GM23338 (cell line): ENCODE results near the gene UBE2A. TPM values are rescaled to one million over a fixed set of nuclear protein-coding genes. Genes with fewer than 3 reads are reported as not detected.

Source experiments
- ATAC-seq: fragments of 200-7000 bp; cut with Tn5 transposase; 3 replicates; pipeline ENCODE4 v1.9.1; 2020
- DNase-seq: peaks from one replicate; pipeline ENCODE4 v3.0.0-alpha.2; 2015; ENCODE audit warnings: low spot score
- H2AFZ ChIP-seq: fragments of 200-600 bp; sonication (generic); 2 replicates; pipeline ENCODE4 v1.8.0; 2016; ENCODE audit warnings: antibody characterized with exemption, mild to moderate bottlenecking, moderate library complexity
- H3F3A ChIP-seq: fragments of 200-600 bp; sonication (generic); replicated peaks from 2 replicates; pipeline ENCODE4 v1.8.0; 2017; ENCODE audit warnings: antibody characterized with exemption, mixed run types, low read depth
- H3K27ac ChIP-seq: fragments of 200-600 bp; sonication (generic); 2 replicates; pipeline ENCODE4 v1.6.1; 2016; ENCODE audit warnings: low read depth
- H3K27me3 ChIP-seq: fragments of 200-600 bp; sonication (generic); 2 replicates; pipeline ENCODE4 v1.8.0; 2016; ENCODE audit warnings: mild to moderate bottlenecking, mixed run types, moderate library complexity; ENCODE audit not compliant: insufficient read depth
- H3K36me3 ChIP-seq: fragments of 200-600 bp; sonication (generic); 2 replicates; pipeline ENCODE4 v1.8.0; 2016; ENCODE audit warnings: mild to moderate bottlenecking; ENCODE audit not compliant: insufficient read depth
- H3K4me1 ChIP-seq: fragments of 200-600 bp; sonication (generic); 2 replicates; pipeline ENCODE4 v1.8.0; 2016; ENCODE audit warnings: mild to moderate bottlenecking, moderate library complexity; ENCODE audit not compliant: insufficient read depth
- H3K4me2 ChIP-seq: fragments of 200-600 bp; sonication (generic); 2 replicates; pipeline ENCODE4 v1.7.1; 2017; ENCODE audit warnings: mixed run types
- H3K4me3 ChIP-seq: fragments of 200-600 bp; sonication (generic); 2 replicates; pipeline ENCODE4 v1.6.1; 2016; ENCODE audit warnings: mixed run types
- H3K79me2 ChIP-seq: fragments of 200-600 bp; sonication (generic); replicated peaks from 2 replicates; pipeline ENCODE4 v1.8.0; 2017; ENCODE audit warnings: mild to moderate bottlenecking; ENCODE audit not compliant: insufficient read depth
- H3K9me2 ChIP-seq: fragments of 200-600 bp; sonication (generic); 2 replicates; pipeline ENCODE4 v1.8.0; 2017; ENCODE audit not compliant: insufficient read depth
- H4K20me1 ChIP-seq: fragments of 200-600 bp; sonication (generic); replicated peaks from 2 replicates; pipeline ENCODE4 v1.8.0; 2017; ENCODE audit warnings: mild to moderate bottlenecking; ENCODE audit not compliant: insufficient read depth
- H3K27ac Mint-ChIP-seq: 2 replicates; pipeline ENCODE4 v1.8.0; 2020; ENCODE audit warnings: inconsistent platforms, mild to moderate bottlenecking, moderate library complexity, mixed read lengths
- H3K27me3 Mint-ChIP-seq: 3 replicates; pipeline ENCODE4 v1.8.0; 2022; ENCODE audit warnings: low read depth, mild to moderate bottlenecking, moderate library complexity, mixed read lengths, inconsistent platforms; ENCODE audit not compliant: insufficient read depth, poor library complexity
- H3K36me3 Mint-ChIP-seq: 3 replicates; pipeline ENCODE4 v1.8.0; 2021; ENCODE audit warnings: low read depth, mild to moderate bottlenecking, inconsistent platforms, moderate library complexity, mixed read lengths
- H3K4me1 Mint-ChIP-seq: 3 replicates; pipeline ENCODE4 v1.8.0; 2020; ENCODE audit warnings: mild to moderate bottlenecking, inconsistent platforms, mixed read lengths
- H3K4me3 Mint-ChIP-seq: 3 replicates; pipeline ENCODE4 v1.8.0; 2021; ENCODE audit warnings: moderate library complexity, mild to moderate bottlenecking, inconsistent platforms, mixed read lengths
- H3K9me3 Mint-ChIP-seq: 3 replicates; pipeline ENCODE4 v1.8.0; 2020; ENCODE audit warnings: moderate library complexity, mild to moderate bottlenecking, inconsistent platforms, mixed read lengths
- CTCF ChIP-seq, 2 experiments: fragments of 200-600 bp in 1 of 2; sonication (generic) in 1 of 2; conservative IDR thresholded peaks; 2 replicates each; pipeline versions ENCODE4 v1.5.1 to v1.6.1; 2016 to 2017; ENCODE audit warnings: antibody characterized with exemption in 2 of 2, low read depth in 2 of 2, mild to moderate bottlenecking in 2 of 2, moderate library complexity in 1 of 2
- EZH2phosphoT487 ChIP-seq: fragments of 200-600 bp; sonication (generic); IDR thresholded peaks from one replicate; pipeline ENCODE4 v1.8.1; 2018; ENCODE audit warnings: antibody characterized with exemption; ENCODE audit not compliant: unreplicated experiment
- POLR2AphosphoS5 ChIP-seq: IDR thresholded peaks from 2 replicates; pipeline ENCODE4 v1.6.1; 2016; ENCODE audit warnings: antibody characterized with exemption, low read depth
- STAT1 ChIP-seq: IDR thresholded peaks from one replicate; pipeline ENCODE4 v1.6.1; 2016; ENCODE audit warnings: antibody characterized with exemption; ENCODE audit not compliant: unreplicated experiment
- ZNF331 ChIP-seq: fragments of 250-450 bp; sonication (Bioruptor Pico); IDR thresholded peaks from 2 replicates; pipeline ENCODE4 v1.5.0; 2020; ENCODE audit warnings: low read depth, mild to moderate bottlenecking, moderate library complexity
- ZNF462 ChIP-seq: fragments of 250-450 bp; sonication (Bioruptor Pico); IDR thresholded peaks from 2 replicates; pipeline ENCODE4 v1.5.0; 2020; ENCODE audit warnings: mild to moderate bottlenecking, moderate library complexity
- polyA plus RNA-seq: library from polyadenylated mRNA; unstranded; fragments of >200 nt; fragmentation: Nextera tagmentation; extraction: Ambion mirVana; gene quantifications from 2 replicates; pipeline ENCODE4 v1.2.1, GENCODE V29; 2016
- total RNA-seq: library from RNA; depleted of rRNA; stranded (reverse); fragments of >200 nt; shearing (Covaris generic); gene quantifications from 2 replicates; pipeline ENCODE4 v1.2.3, GENCODE V29; 2014

Gene UBE2A
- total and polyA plus RNA-seq, 2 experiments from 2014 or later, result 38.6 to 75.9 TPM

- no peak for TF ChIP-seq ZNF462 (CRISPR knock-in tag)
Measured at GRCh38 chrX:119607018-119607389, 32.6 kb downstream of the UBE2A start (continued).

GRCh38 chrX:119614776-119615175 is 40.4 kb downstream of the UBE2A start:
- H3F3A ChIP-seq, result no peaks in the 10 kb centered on the region
- Mint-ChIP-seq H3K36me3 (no peaks in the 10 kb centered on the region), H3K27me3 (peaks cover 2% of the 10 kb centered on the region)
- TF ChIP-seq POLR2AphosphoS5 (no peak), STAT1 (no peak), CTCF (conservative IDR thresholded peaks at IDR 0.05; ENCODE audit: low read depth in 2 of 2) (no peak), ZNF331 (CRISPR knock-in tag) (no peak), ZNF462 (CRISPR knock-in tag) (no peak), EZH2phosphoT487 (no peak)

More at GRCh38 chrX:119614776-119615175, 40.4 kb downstream of the UBE2A start:
- Histone ChIP-seq H2AFZ (no peak overlapping the region), H3K4me3 (no peak overlapping the region), H3K4me2 (no peak overlapping the region), H3K4me1 (peaks cover 27% of the 10 kb centered on the region), H3K36me3 (no peaks in the 10 kb centered on the region), H3K9me2 (no peaks in the 10 kb centered on the region), H3K27ac (no peak overlapping the region), H3K79me2 (no peaks in the 10 kb centered on the region), H3K27me3 (no peaks in the 10 kb centered on the region), H4K20me1 (no peaks in the 10 kb centered on the region)
- no peak overlapping the region for H3K27ac Mint-ChIP-seq
- H3K9me3 Mint-ChIP-seq, result no peaks in the 10 kb centered on the region
- ATAC-seq (no peak), DNase-seq (no peak)
- H3K4me3 Mint-ChIP-seq, result no peak overlapping the region
- H3K4me1 Mint-ChIP-seq, result peaks cover 37% of the 10 kb centered on the region
